Lower leg skin (tissue), 4 donors: ENCODE data around the gene SUOX. TPM values are rescaled to one million over a fixed set of nuclear protein-coding genes. Genes with fewer than 3 reads are reported as not detected.

ENCODE experiments used
- DNase-seq, 2 donors: peaks; one replicate each; pipeline ENCODE4 v3.0.0-alpha.2; 2019; ENCODE audit warnings: low spot score in 2 of 2
- H3K4me3 ChIP-seq: fragments of 200-600 bp; sonication (generic); 2 replicates; pipeline ENCODE4 v1.5.1; 2017; ENCODE audit warnings: mild to moderate bottlenecking, low read depth; ENCODE audit not compliant: poor library complexity, severe bottlenecking
- CTCF ChIP-seq, 3 donors: fragments of 450-650 bp; IDR thresholded peaks; one replicate each; pipeline ENCODE4 v1.5.1; 2016; ENCODE audit warnings: antibody characterized with exemption in 3 of 3, mild to moderate bottlenecking in 3 of 3, moderate library complexity in 2 of 3
- POLR2A ChIP-seq, 2 donors: fragments of 450-650 bp; IDR thresholded peaks; one replicate each; pipeline ENCODE4 v1.6.1; 2016 to 2017; ENCODE audit warnings: antibody characterized with exemption in 2 of 2, mild to moderate bottlenecking in 1 of 2, moderate library complexity in 1 of 2
- whole genome bisulfite sequencing, 2 donors: methylation state at CpG; one replicate each; pipeline ENCODE4 v1.1.5; 2018; 5-methylcytosine and 5-hydroxymethylcytosine counted together
- intact Hi-C: fragments of 100-400 bp; cut with DNase I; formaldehyde crosslinking; loops from one replicate; pipeline ENCODE4 v1.15.0; 2023; ENCODE audit warnings: low total_unique reads
- total RNA-seq, 4 donors: library from RNA; depleted of rRNA; stranded (reverse); fragments of >200 nt; gene quantifications; one replicate each; pipeline ENCODE4 v1.1.0, GENCODE V29; 2016

SUOX gene
- total RNA-seq, 4 donors from 2014 or later = 7.6 to 21.4 (median 13.8) TPM

- DNase-seq = no peak
- 66 to 76% methylated on average over 2 of the region's 2 CpGs for WGBS, 2 donors
- no peak overlapping the region for H3K4me3 ChIP-seq
- intact Hi-C loops = no loop called here
- TF ChIP-seq CTCF (IDR thresholded peaks at IDR 0.05) (no peak), POLR2A (IDR thresholded peaks at IDR 0.05) (no peak)
These were observed 24.9 kb downstream of the SUOX start for GRCh38 chr12:56021889-56022497.

- WGBS, 2 donors = 53 to 58% methylated on average over 5 of the region's 5 CpGs
- no peak for TF ChIP-seq CTCF (IDR thresholded peaks at IDR 0.05)
- TF ChIP-seq POLR2A (IDR thresholded peaks at IDR 0.05) = no peak
- DNase-seq = no peak
- intact Hi-C loops = loop anchor here (5.0 kb wide), 1 partner anchor 1489 kb away; no protein-coding TSS in a partner anchor
- no peak overlapping the region for H3K4me3 ChIP-seq
These were observed 31.6 kb downstream of the SUOX start for GRCh38 chr12:56028511-56029165.

GRCh38 chr12:56029166-56029519 lies 32.1 kb downstream of the SUOX start:
- intact Hi-C loops = loop anchor here (5.0 kb wide), 1 partner anchor 1488 kb away; no protein-coding TSS in a partner anchor
- no peak overlapping the region for H3K4me3 ChIP-seq
- no peak for TF ChIP-seq CTCF (IDR thresholded peaks at IDR 0.05)
- no peak for DNase-seq

- DNase-seq = no peak
- H3K4me3 ChIP-seq = no peak overlapping the region
- intact Hi-C loops = loop anchor here (5.0 kb wide), 1 partner anchor 1488 kb away; no protein-coding TSS in a partner anchor
- 81 to 83% methylated on average over 6 of the region's 6 CpGs for whole genome bisulfite sequencing, 2 donors
- TF ChIP-seq POLR2A (IDR thresholded peaks at IDR 0.05) = no peak
- no peak for TF ChIP-seq CTCF (IDR thresholded peaks at IDR 0.05)
These were observed 32.7 kb downstream of the SUOX start for GRCh38 chr12:56029666-56030293.

GRCh38 chr12:56031987-56032386 lies 34.9 kb downstream of the SUOX start:
- 95 to 100% methylated on average over 1 of the region's 1 CpG for WGBS, 2 donors
- H3K4me3 ChIP-seq = no peak overlapping the region
- no peak for TF ChIP-seq CTCF (IDR thresholded peaks at IDR 0.05)
- TF ChIP-seq POLR2A (IDR thresholded peaks at IDR 0.05) = no peak
- intact Hi-C loops = no loop called here
- no peak for DNase-seq
